ENCODE measurements around the gene VGLL3.

GRCh38 chr3:86978111-86978551 lies 12.8 kb downstream of the VGLL3 start:
- TF ChIP-seq CTCF (IDR thresholded peaks at IDR 0.05): no peak
- no peak for TF ChIP-seq POLR2AphosphoS5 (IDR thresholded peaks at IDR 0.05; ENCODE audit: low read depth, low read length)
